Neutrophil (primary cell): ENCODE measurements around the gene CCDC34.

Experiments
- H3K27ac ChIP-seq: fragments of 200-600 bp; sonication (generic); 2 replicates; pipeline ENCODE4 v1.5.1; 2016; ENCODE audit warnings: mild to moderate bottlenecking, moderate library complexity
- H3K27me3 ChIP-seq: fragments of 200-600 bp; sonication (generic); 2 replicates; pipeline ENCODE4 v1.6.0; 2016; ENCODE audit warnings: mild to moderate bottlenecking
- H3K36me3 ChIP-seq: fragments of 200-600 bp; sonication (generic); 2 replicates; pipeline ENCODE4 v1.5.1; 2017
- H3K4me1 ChIP-seq, 2 experiments: fragments of 200-600 bp in 1 of 2; sonication (generic) in 1 of 2; 1 replicate in 1 of 2; 2 replicates in 1 of 2; pipeline versions ENCODE4 v1.5.1 to v1.6.1; 2013 to 2016; ENCODE audit warnings: low read depth in 1 of 2, low read length in 1 of 2, mild to moderate bottlenecking in 1 of 2, moderate library complexity in 1 of 2; ENCODE audit not compliant: control insufficient read depth in 1 of 2, insufficient read depth in 1 of 2
- H3K4me3 ChIP-seq, 2 experiments: fragments of 200-600 bp in 1 of 2; sonication (generic) in 1 of 2; 1 replicate in 1 of 2; 2 replicates in 1 of 2; pipeline ENCODE4 v1.5.1; 2013 to 2016; ENCODE audit warnings: low read depth in 1 of 2, low read length in 1 of 2, mild to moderate bottlenecking in 1 of 2, moderate library complexity in 1 of 2
- H3K9me3 ChIP-seq: fragments of 200-600 bp; sonication (generic); 2 replicates; pipeline ENCODE4 v1.5.1; 2016
- TF ChIP-seq, protein P1 (sequence below): fragments of 200-600 bp; sonication (generic); IDR thresholded peaks from 2 replicates; pipeline ENCODE4 v1.5.1; 2016; ENCODE audit warnings: antibody characterized with exemption

Gene CCDC34

DNA sequence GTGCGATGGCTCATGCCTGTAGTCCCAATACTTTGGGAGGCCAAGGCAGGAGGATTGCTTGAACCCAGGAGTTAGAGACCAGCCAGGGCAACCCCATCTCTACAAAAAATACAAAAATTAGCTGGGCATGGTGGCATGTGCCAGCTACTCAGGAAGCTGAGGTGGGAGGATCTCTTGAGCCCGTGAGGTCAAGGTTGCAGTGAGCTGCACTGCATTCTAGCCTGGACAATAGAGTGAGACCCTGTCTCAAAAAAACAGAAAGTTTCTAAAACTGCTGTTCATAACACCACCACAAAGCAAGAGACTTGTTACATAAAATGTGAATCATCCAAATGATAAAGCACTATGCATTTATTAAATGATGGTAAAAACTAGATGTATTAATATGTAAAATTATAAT is 40.2 kb upstream of the CCDC34 start:
- TF ChIP-seq, protein P1, sequence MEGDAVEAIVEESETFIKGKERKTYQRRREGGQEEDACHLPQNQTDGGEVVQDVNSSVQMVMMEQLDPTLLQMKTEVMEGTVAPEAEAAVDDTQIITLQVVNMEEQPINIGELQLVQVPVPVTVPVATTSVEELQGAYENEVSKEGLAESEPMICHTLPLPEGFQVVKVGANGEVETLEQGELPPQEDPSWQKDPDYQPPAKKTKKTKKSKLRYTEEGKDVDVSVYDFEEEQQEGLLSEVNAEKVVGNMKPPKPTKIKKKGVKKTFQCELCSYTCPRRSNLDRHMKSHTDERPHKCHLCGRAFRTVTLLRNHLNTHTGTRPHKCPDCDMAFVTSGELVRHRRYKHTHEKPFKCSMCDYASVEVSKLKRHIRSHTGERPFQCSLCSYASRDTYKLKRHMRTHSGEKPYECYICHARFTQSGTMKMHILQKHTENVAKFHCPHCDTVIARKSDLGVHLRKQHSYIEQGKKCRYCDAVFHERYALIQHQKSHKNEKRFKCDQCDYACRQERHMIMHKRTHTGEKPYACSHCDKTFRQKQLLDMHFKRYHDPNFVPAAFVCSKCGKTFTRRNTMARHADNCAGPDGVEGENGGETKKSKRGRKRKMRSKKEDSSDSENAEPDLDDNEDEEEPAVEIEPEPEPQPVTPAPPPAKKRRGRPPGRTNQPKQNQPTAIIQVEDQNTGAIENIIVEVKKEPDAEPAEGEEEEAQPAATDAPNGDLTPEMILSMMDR, result no peak
- Histone ChIP-seq H3K4me3 (no peak overlapping the region), H3K9me3 (no peaks in the 10 kb centered on the region), H3K27me3 (no peaks in the 10 kb centered on the region), H3K36me3 (no peaks in the 10 kb centered on the region), H3K4me1 (no peaks in the 10 kb centered on the region), H3K27ac (no peak overlapping the region)

DNA sequence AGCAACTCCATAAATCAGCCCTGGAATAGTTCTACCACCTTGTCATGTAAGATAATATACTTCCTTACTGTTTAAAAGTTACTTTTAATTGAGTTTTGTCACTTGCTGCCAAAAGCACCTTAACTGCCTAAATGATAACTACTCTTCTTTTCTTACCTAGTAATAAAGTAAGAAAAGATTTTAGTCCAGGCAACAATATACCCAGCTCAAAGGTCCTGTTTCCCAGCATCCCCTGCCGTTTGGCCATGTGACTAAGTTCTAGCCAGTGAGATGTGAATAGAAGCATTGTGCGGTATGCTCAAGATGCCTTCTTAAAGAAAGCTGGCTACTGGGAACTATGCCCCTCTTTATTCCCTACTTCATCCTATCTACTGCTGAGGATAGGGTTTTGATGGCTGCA is 39.4 kb upstream of the CCDC34 start:
- Histone ChIP-seq H3K4me1 (no peaks in the 10 kb centered on the region), H3K36me3 (no peaks in the 10 kb centered on the region), H3K9me3 (no peaks in the 10 kb centered on the region), H3K27ac (no peak overlapping the region), H3K27me3 (no peaks in the 10 kb centered on the region), H3K4me3 (no peak overlapping the region)
- TF ChIP-seq, protein P1, result no peak

DNA sequence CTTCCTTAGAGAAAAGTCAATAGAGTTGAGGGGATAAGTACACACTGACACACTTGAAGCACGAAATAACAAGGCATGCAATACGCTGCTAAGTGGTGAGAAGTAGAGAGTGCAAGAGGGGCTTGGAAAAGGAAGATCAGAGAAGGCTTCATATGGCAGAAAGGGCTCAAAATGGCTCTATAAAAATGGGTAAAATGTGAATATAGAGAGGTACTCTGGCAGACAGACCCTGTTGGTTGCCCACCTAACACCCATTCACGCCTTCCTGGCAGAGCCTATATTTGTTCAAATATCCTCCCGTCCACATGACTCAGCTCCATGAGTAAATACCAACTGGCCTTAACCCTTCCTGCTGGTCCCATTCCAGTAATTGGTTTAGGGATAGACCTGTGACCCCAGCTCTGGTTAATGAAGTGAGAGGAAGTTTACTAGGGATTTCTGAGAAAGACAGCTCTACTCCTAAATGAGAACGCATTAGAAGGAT is 38.9 kb upstream of the CCDC34 start:
- no peaks in the 10 kb centered on the region for H3K27me3 ChIP-seq
- H3K4me3 ChIP-seq, result no peak overlapping the region
- TF ChIP-seq, protein P1, result no peak
- H3K36me3 ChIP-seq, result no peaks in the 10 kb centered on the region
- no peaks in the 10 kb centered on the region for H3K9me3 ChIP-seq
- no peaks in the 10 kb centered on the region for H3K4me1 ChIP-seq
- H3K27ac ChIP-seq, result no peak overlapping the region

DNA sequence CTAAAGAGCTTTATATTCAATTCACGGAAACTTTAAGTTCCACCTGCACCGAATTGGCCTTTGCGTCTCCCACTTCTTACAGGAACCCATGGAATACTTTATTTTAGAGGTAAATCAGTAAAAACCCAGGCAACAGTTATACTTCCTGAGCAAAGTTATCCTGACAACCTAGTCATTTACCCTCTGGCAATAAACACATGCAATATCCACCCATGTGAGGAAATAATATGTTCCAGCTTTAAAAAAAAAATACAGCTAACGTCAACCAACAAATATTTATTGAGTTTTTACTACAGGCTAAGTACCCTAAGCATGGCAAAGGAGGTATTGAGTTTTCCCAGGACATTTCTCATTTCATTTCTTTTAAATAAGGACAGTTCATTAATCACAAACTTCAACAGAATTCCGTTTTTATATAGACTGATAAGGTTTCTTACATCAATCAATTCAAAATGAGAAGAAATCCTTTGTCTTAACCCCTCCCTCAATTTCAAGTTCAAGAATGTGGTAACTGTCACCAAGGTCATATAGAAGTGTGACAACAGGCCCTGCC is 38.3 kb upstream of the CCDC34 start:
- TF ChIP-seq, protein P1, result no peak
- Histone ChIP-seq H3K4me3 (no peak overlapping the region), H3K9me3 (no peaks in the 10 kb centered on the region), H3K4me1 (no peaks in the 10 kb centered on the region), H3K27ac (no peak overlapping the region), H3K36me3 (no peaks in the 10 kb centered on the region), H3K27me3 (no peaks in the 10 kb centered on the region)

- H3K4me3 ChIP-seq, result no peak overlapping the region
- no peaks in the 10 kb centered on the region for H3K4me1 ChIP-seq
- TF ChIP-seq, protein P1, result no peak
- no peaks in the 10 kb centered on the region for H3K36me3 ChIP-seq
- H3K9me3 ChIP-seq, result no peaks in the 10 kb centered on the region
- no peak overlapping the region for H3K27ac ChIP-seq
- no peaks in the 10 kb centered on the region for H3K27me3 ChIP-seq
Measured at GRCh38 chr11:27398400-27398770, 35.4 kb upstream of the CCDC34 start.
